CD4-positive, alpha-beta T cell treated with Interleukin-17A for 1 hour (primary cell): ENCODE measurements around the gene NHS.
"Not testable (repeated sequence)": the region's sequence is repeated elsewhere in the genome, so short reads cannot be mapped to it uniquely, and the experiment has no call there.

Source experiments
- DNase-seq: peaks from one replicate; pipeline ENCODE4 v3.0.0-alpha.2; 2020

NHS gene

DNA sequence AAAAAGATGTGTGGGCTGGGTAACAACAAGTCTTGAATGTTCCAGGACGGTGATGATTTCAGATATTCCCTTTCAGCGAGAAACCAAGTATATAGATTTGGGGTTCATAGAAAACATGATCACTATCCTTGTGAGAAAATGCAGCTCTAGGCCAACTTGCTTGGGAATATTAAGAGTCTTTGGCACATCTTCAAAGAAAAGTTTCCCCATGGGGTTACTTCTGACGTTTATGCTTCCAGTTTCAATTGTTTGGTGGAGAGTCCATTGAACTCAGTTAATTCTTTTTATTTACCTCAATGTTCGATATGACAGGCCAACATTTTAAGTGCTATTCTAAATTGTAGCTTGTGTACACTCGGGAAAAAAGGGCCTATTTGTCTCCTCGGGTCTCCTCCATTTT, 126.7 kb downstream of the NHS start:
- no peak for DNase-seq

GRCh38 chrX:17506352-17506751, 131.4 kb downstream of the NHS start:
- not testable (repeated sequence) for DNase-seq

- DNase-seq = no peak
Observed at GRCh38 chrX:17511556-17511955, 136.6 kb downstream of the NHS start.

GRCh38 chrX:17519358-17519757, 144.4 kb downstream of the NHS start:
- no peak for DNase-seq

DNA sequence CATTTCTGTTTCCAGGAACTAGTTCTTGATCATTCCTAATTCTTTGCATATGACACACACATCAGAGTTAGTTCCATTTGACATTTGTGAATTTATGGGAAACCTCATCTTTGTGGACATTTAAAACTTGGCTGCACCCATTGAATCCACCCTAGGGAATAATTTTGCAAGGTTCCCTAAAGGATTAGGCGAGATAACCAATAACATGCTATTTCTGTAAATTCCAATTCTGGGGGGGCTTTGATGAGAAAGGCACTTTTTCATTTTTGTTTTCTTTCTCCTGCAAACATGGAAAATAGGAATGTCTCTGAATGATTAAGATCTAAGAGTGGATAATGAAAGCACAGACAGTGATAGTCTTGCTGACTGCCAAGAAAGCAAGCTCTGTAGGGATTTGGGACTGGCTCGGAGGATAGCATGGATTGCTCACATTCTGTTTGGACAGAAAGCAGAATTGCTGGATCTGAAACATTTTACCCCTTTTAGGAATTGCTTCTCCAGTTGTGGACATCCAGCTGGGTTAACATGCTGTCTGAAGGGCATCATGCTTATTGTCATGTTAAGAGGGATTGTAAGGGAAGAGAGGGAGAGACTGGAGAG, 145.1 kb downstream of the NHS start:
- DNase-seq = no peak

DNA sequence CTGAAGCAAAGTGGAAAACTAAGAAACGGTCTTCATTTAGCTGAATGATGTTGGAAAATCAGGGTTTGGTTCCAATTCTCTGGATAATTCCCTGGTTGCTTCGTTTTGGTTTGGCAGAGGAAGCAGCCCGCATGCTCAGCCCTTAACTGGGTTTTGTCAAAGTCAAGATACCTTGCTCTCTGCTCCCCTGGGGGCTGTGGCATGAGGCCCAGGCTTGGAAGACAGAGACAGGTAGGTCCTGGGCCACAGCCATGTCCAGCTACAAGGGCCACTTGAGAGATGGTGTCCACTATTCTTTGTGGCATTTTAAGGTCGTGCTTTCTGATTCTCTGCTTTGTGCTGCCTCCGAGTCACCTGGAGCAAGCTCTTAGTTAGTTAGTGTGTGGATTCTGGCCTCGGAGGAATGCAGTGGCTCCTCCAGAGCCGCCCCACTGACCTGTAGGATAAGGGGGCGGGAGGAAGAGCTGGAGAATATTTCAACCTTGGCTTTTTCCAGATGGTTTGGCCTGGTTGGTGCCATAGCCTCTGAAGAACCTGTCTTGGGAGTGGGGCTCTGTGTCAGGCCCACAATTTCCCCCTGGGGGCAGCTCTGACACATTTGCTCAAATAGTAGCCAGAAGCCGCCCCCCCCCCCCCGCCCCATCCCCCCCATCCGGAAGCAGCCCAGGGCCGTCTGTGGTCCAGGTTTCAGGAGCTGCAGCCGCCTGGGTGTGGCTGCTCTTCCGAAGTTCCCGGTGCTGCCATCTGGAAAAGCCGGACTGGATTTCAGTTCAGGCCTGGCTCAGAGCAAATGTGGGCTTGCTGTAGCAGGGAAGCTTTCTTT, 147.1 kb downstream of the NHS start:
- DNase-seq = no peak

DNA sequence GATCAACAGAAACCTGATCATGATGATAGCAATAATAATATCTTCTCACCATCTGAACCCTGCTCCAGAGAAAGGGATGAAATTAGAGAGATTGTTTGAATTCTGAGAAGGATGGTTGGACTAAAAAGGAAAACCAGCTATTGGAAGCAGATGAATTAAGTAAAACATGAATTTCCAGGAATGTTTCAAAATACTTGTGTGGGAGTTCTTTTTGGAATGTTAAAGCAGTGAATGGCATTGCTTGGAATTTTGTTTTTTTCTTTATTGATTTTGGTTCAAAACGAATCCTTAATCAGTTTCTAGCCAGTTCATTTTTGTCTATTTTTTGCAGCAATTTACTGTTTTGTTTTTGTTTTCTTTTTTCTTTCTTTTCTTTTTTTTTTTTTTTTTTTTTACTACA, 150.3 kb downstream of the NHS start:
- no peak for DNase-seq

GRCh38 chrX:17525762-17526555, 151.0 kb downstream of the NHS start:
- no peak for DNase-seq

GRCh38 chrX:17527135-17527701, 152.2 kb downstream of the NHS start:
- no peak for DNase-seq

- DNase-seq = no peak
Observed at GRCh38 chrX:17527922-17528321, 152.9 kb downstream of the NHS start.

DNA sequence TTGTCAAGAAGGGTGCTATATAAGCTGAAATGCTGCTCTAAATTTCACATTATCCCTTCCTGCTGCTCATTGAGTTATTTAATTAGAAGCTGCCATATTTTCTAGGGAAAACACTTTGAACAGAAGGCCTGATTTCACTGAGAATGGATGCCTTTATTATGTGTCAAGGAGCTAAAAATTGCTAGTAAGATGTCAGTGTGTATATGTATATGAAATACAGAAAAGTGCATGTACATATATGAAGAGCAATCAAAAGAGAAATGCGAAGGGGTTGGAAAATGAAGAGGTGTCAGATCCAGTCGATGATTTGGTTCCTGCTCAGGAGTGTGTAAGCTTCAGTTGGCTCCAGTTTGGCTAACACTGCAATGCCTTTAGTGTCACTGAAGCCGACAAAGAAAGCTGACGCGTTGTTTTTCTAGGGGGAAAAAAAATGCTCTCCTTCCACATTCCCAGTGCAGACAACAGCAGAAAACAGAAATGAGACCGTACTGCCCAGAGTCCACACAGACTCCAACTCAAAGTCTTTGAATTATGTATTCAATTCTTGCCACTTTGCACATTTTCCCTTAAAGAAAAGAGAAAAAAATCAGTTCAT, 154.2 kb downstream of the NHS start:
- DNase-seq = no peak

DNA sequence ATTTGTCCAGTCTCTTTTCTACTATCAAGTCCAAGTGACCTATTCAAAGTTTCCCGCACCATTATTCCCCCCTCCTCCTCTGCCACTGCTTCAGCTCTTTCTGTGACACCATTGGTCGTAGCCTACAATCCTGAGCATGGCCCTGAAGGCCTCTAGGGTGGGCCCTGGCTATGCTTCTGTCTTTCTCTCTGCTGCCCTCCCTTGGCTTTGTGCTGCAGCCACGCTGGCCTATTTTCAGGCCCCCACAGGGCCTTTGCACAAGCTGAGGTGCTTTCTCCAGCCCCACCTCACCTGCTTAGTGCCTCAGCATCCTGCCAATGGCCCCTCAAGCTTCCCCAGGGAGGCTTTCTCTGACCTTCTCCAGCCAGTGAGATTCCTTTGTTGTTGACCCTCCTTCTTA, 156.5 kb downstream of the NHS start:
- no peak for DNase-seq

DNA sequence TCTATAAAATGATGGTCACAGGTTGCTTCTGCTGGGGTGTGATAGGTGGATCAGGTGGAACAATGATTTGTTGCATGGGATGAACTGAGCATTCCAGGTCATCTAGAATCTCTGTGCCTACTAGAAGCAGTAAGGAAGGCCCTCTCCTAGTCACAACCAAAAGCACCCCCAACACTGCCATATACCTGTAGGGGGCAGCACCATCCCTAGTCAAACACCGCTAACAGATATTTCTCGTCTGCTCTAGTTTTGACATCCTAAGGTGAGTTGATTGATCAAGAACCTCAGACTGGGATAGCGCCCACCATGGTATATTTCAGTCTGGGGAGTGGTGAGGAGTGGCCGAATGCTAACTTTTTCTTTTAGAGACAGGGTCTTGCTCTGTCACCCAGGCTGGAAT, 160.2 kb downstream of the NHS start:
- DNase-seq = peak; percentile 41

DNA sequence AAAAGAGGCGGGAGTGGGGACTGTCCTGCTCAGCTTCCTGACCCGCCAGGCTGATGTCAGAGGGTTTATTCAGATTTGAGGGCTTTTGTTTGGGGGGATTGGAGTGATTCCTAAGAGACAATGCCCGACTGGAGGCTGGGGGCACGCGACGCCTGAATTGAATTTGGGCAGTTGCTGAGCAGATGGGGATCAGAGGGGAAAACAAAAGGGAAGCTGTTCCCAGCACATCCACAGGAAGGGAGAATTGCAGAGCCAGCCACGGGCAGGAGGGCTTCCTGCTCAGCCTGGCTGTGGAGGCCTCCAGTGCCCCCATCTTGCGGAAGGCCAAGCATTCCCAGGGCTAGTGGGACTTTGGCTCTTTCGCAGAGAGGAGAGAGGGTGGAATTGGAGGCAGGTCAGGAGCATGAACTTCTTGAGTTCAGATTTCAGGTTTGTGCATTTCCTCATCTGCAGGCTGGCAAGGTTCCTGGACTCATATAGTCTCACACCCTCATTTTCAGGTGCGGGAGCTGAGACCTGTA, 162.8 kb downstream of the NHS start:
- DNase-seq = no peak

- no peak for DNase-seq
Observed at GRCh38 chrX:17542123-17542522, 167.1 kb downstream of the NHS start.

DNA sequence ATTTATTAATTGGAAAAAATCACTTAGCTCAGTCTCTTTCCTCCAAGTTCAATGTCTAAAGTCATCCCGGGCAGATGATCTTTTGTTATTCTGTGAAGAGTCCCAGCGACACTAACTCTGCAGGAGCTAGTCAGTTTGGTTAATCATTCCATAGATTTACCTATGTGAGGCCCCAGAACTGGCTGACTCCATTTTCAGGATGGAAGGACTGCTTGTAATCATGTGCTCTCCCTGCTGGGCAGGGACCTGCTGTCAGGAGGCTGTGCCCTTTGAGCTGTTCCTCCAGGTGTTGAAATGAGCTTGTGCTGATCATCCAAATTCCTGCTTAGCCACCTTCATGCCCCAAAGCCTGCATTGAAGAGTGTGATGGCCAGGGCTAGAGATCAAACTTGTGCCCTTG, 169.8 kb downstream of the NHS start:
- no peak for DNase-seq

DNA sequence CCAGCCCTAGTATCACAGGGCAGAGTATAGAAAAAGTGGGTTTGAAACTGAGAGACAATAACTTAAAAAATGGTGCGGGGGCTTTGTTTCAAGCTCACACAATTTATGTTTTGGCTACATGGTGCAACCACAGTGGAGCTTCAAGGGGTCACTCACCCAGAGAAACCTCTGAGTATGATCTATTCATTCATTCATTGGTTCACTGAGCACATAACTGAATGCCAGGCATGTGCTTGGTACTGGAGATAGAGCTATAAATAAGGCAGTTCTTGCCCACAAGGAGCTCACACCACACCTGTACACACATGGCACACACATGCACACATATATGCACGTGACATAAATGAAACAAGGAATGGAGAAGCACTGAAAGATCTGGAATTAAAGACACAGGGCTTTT, 171.4 kb downstream of the NHS start:
- DNase-seq = no peak

DNA sequence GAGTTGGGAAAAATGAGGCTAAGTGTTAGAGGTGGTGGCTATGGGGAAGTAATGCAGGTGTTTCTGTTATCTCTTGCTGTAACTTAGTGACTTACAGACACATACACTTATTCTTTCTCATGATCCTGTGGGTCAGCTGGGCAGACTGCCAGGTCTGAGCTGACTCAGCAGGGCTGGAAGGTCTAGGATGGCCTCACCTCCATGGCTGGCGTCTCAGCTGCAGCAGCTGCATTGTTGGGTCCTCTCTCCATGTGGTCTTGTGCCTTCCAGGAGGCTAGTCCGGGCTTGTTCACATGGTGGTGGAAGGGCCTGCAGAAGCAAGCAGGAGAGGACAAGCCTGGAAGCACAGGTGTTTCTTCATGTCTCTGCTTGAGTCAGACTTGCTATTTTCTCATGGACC, 172.7 kb downstream of the NHS start:
- no peak for DNase-seq

GRCh38 chrX:17549107-17549651, 174.2 kb downstream of the NHS start:
- no peak for DNase-seq

DNA sequence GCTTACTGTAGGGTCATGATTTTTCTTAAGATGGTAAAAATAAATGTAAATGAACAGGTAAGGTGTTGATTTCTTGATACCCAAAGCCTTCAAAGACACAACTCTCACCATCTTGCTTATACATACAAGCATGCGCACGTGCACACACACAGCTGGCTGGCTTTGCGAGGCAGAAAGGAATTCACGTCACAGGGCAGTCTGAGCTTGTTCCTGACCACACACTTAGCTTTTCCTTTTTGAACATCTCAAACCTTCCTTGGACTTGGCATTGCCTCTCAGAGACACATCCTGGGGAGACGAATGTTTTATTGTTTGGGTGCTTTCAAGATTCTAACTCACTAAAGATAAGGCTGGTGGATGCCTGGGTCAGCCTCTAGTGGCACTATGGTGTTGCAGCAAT, 175.0 kb downstream of the NHS start:
- no peak for DNase-seq

- no peak for DNase-seq
Observed at GRCh38 chrX:17552044-17552650, 177.1 kb downstream of the NHS start.

DNA sequence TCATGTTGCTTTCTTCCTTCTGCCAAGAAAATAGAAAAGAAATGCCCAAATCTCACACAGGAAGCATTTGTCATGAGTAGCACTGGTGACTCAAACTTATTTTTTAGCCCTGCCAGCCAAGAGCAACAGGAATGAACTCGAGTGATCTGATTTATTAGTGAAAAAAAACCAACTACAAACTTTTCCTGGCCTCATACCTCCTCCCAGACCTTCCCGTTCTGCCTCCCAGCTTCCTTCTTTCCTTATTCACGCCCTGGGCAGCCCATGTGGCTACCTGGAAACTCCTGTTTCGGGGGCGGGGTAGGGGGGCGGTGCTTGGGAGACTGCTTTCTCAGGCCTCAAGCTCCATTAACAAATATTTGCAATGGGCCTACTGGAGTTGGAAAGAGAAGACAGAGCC, 178.5 kb downstream of the NHS start:
- DNase-seq = no peak
